Tibial nerve (tissue), 4 donors: Measurements from ENCODE around the gene SYNJ2. TPM values are rescaled to one million over a fixed set of nuclear protein-coding genes. Genes with fewer than 3 reads are reported as not detected.

Source experiments
- DNase-seq, 2 donors: peaks; one replicate each; pipeline ENCODE4 v3.0.0-alpha.2; 2019; ENCODE audit warnings: low spot score in 2 of 2
- H3K27ac ChIP-seq, 4 donors: fragments of 200-600 bp; sonication (generic) in 3 of 4; one replicate each; pipeline ENCODE4 v1.5.1; 2017 to 2019; ENCODE audit warnings: mild to moderate bottlenecking in 1 of 4
- H3K27me3 ChIP-seq, 2 donors: fragments of 200-600 bp; sonication (generic) in 1 of 2; one replicate each; pipeline versions ENCODE4 v1.5.1 to v1.6.0; 2017 to 2019
- H3K36me3 ChIP-seq, 3 donors: fragments of 200-600 bp; sonication (generic); one replicate each; pipeline ENCODE4 v1.5.1; 2018 to 2019
- H3K4me1 ChIP-seq, 4 donors: fragments of 200-600 bp; sonication (generic) in 3 of 4; one replicate each; pipeline ENCODE4 v1.5.1; 2017 to 2019
- H3K4me3 ChIP-seq, 4 donors: fragments of 200-600 bp; sonication (generic) in 3 of 4; one replicate each; pipeline ENCODE4 v1.5.1; 2017 to 2019; ENCODE audit warnings: mild to moderate bottlenecking in 1 of 4, moderate library complexity in 1 of 4
- H3K9me3 ChIP-seq, 4 donors: fragments of 200-600 bp; sonication (generic) in 3 of 4; one replicate each; pipeline ENCODE4 v1.5.1; 2017 to 2019
- CTCF ChIP-seq, 5 experiments: fragments of 200-600 bp in 3 of 5; fragments of 450-650 bp in 2 of 5; sonication (generic) in 3 of 5; IDR thresholded peaks; one replicate each; pipeline ENCODE4 v1.5.1; 2016 to 2019; ENCODE audit warnings: antibody characterized with exemption in 5 of 5, mild to moderate bottlenecking in 3 of 5, moderate library complexity in 2 of 5
- EP300 ChIP-seq, 2 donors: sonication (generic); formaldehyde crosslinking; IDR thresholded peaks; one replicate each; pipeline ENCODE4 v1.6.1; 2017; ENCODE audit warnings: antibody characterized with exemption in 2 of 2, mild to moderate bottlenecking in 1 of 2
- POLR2A ChIP-seq, 2 donors: fragments of 450-650 bp; IDR thresholded peaks; one replicate each; pipeline ENCODE4 v1.6.1; 2017; ENCODE audit warnings: antibody characterized with exemption in 2 of 2, mild to moderate bottlenecking in 2 of 2, moderate library complexity in 2 of 2
- WGBS, 2 donors: methylation state at CpG; one replicate each; pipeline ENCODE4 v1.1.5; 2018; 5-methylcytosine and 5-hydroxymethylcytosine counted together
- total RNA-seq, 4 donors: library from RNA; depleted of rRNA; stranded (reverse); fragments of >200 nt; gene quantifications; one replicate each; pipeline ENCODE4 v1.1.0, GENCODE V29; 2016

SYNJ2 gene
- total RNA-seq, 4 donors from 2014 or later: 4.4 to 10.5 (median 5.6) TPM

- 91 to 93% methylated on average over 11 of the region's 11 CpGs for WGBS, 2 donors
- Histone ChIP-seq H3K36me3 (no peaks in the 10 kb centered on the region), H3K4me1 (peaks cover 0 to 25% (median 5%) of the 10 kb centered on the region in 4 donors), H3K27me3 (no peaks in the 10 kb centered on the region), H3K4me3 (no peak overlapping the region), H3K27ac (no peak overlapping the region), H3K9me3 (no peaks in the 10 kb centered on the region)
- no peak for TF ChIP-seq CTCF (IDR thresholded peaks at IDR 0.05)
- no peak for TF ChIP-seq POLR2A (IDR thresholded peaks at IDR 0.05)
- TF ChIP-seq EP300 (IDR thresholded peaks at IDR 0.05): no peak
- no peak for DNase-seq
Observed at GRCh38 chr6:157991067-157991432, 9.4 kb downstream of the SYNJ2 start.

- TF ChIP-seq POLR2A (IDR thresholded peaks at IDR 0.05) (no peak), CTCF (IDR thresholded peaks at IDR 0.05) (no peak), EP300 (IDR thresholded peaks at IDR 0.05) (no peak)
- Histone ChIP-seq H3K27ac (no peak overlapping the region), H3K27me3 (no peaks in the 10 kb centered on the region), H3K4me1 (peaks cover 0 to 25% (median 5%) of the 10 kb centered on the region in 4 donors), H3K36me3 (no peaks in the 10 kb centered on the region), H3K9me3 (no peaks in the 10 kb centered on the region), H3K4me3 (no peak overlapping the region)
- DNase-seq: no peak
- 76 to 79% methylated on average over 3 of the region's 3 CpGs for WGBS, 2 donors
Observed at GRCh38 chr6:157993076-157993475, 11.4 kb downstream of the SYNJ2 start.

- Histone ChIP-seq H3K27me3 (no peaks in the 10 kb centered on the region), H3K4me3 (no peak overlapping the region), H3K4me1 (peaks cover 0 to 31% (median 5%) of the 10 kb centered on the region in 4 donors), H3K9me3 (no peaks in the 10 kb centered on the region), H3K36me3 (no peaks in the 10 kb centered on the region), H3K27ac (no peak overlapping the region)
- TF ChIP-seq POLR2A (IDR thresholded peaks at IDR 0.05) (no peak), CTCF (IDR thresholded peaks at IDR 0.05) (no peak), EP300 (IDR thresholded peaks at IDR 0.05) (no peak)
- whole genome bisulfite sequencing, 2 donors: 79 to 84% methylated on average over 7 of the region's 7 CpGs
- no peak for DNase-seq
Observed at GRCh38 chr6:157994125-157994795, 12.6 kb downstream of the SYNJ2 start.

- H3K4me3 ChIP-seq: no peak overlapping the region
- TF ChIP-seq CTCF (IDR thresholded peaks at IDR 0.05) (no peak), EP300 (IDR thresholded peaks at IDR 0.05) (no peak), POLR2A (IDR thresholded peaks at IDR 0.05) (no peak)
- 98% methylated on average over 12 of the region's 12 CpGs for WGBS, 2 donors
- no peaks in the 10 kb centered on the region for H3K36me3 ChIP-seq
- no peaks in the 10 kb centered on the region for H3K9me3 ChIP-seq
- DNase-seq: no peak
- peaks cover 0 to 27% (median 0%) of the 10 kb centered on the region in 4 donors for H3K4me1 ChIP-seq
- no peak overlapping the region for H3K27ac ChIP-seq
- no peaks in the 10 kb centered on the region for H3K27me3 ChIP-seq
Observed at GRCh38 chr6:157995458-157995857, 13.8 kb downstream of the SYNJ2 start.

GRCh38 chr6:157996201-157996712 lies 14.6 kb downstream of the SYNJ2 start:
- DNase-seq: no peak
- Histone ChIP-seq H3K4me1 (peaks cover 0 to 31% (median 0%) of the 10 kb centered on the region in 4 donors), H3K27me3 (no peaks in the 10 kb centered on the region), H3K36me3 (no peaks in the 10 kb centered on the region), H3K4me3 (no peak overlapping the region), H3K9me3 (no peaks in the 10 kb centered on the region), H3K27ac (no peak overlapping the region)
- 83 to 89% methylated on average over 7 of the region's 7 CpGs for WGBS, 2 donors
- no peak for TF ChIP-seq EP300 (IDR thresholded peaks at IDR 0.05)
- no peak for TF ChIP-seq POLR2A (IDR thresholded peaks at IDR 0.05)
- no peak for TF ChIP-seq CTCF (IDR thresholded peaks at IDR 0.05)
